ENCODE measurements around the gene CADM4.

GRCh38 chr19:43582495-43582894 lies 57.2 kb downstream of the CADM4 start:
- TF ChIP-seq CTCF (optimal IDR thresholded peaks at IDR 0.05 in 1 of 3, IDR thresholded peaks at IDR 0.05 in 1 of 3, conservative IDR thresholded peaks at IDR 0.05 in 1 of 3; ENCODE audit: extremely low read depth in 1 of 3, insufficient read depth in 2 of 3, low read length in 3 of 3) (no peak), EZH2 (IDR thresholded peaks at IDR 0.05; ENCODE audit: low read length) (no peak)

Data from keratinocyte (primary cell).